Keratinocyte (primary cell): ENCODE results near the gene PHACTR2. TPM values are rescaled to one million over a fixed set of nuclear protein-coding genes. Genes with fewer than 3 reads are reported as not detected.

ENCODE experiments used
- DNase-seq: peaks from one replicate; pipeline ENCODE4 v3.0.0-alpha.2; 2011; ENCODE audit warnings: low read depth, missing footprints, low spot score
- FAIRE-seq: peaks from 2 replicates; lab custom pipeline; 2011; peaks lifted over from hg19 to GRCh38; lab: Jason Lieb, UNC
- H2AFZ ChIP-seq: 2 replicates; pipeline ENCODE4 v1.6.0; 2012; ENCODE audit warnings: low read length, control low read depth, inconsistent platforms; ENCODE audit not compliant: control insufficient read depth
- H3K27ac ChIP-seq: 2 replicates; pipeline ENCODE4 v1.5.1; 2011; ENCODE audit warnings: low read length; ENCODE audit not compliant: control insufficient read depth, insufficient read depth
- H3K27me3 ChIP-seq: 3 replicates; pipeline ENCODE4 v1.6.0; 2011; ENCODE audit warnings: low read length; ENCODE audit not compliant: control insufficient read depth, insufficient read depth; ENCODE audit errors: extremely low read depth
- H3K36me3 ChIP-seq, 2 experiments: 2 replicates in 1 of 2; 3 replicates in 1 of 2; pipeline ENCODE4 v1.5.1; 2011; ENCODE audit warnings: low read length in 2 of 2, mild to moderate bottlenecking in 1 of 2; ENCODE audit not compliant: control insufficient read depth in 2 of 2, insufficient read depth in 2 of 2; ENCODE audit errors: extremely low read depth in 1 of 2
- H3K4me1 ChIP-seq: 3 replicates; pipeline ENCODE4 v1.5.1; 2011; ENCODE audit warnings: low read length; ENCODE audit not compliant: control insufficient read depth, insufficient read depth; ENCODE audit errors: extremely low read depth
- H3K4me2 ChIP-seq: 3 replicates; pipeline ENCODE4 v1.6.0; 2011; ENCODE audit warnings: low read depth, low read length; ENCODE audit not compliant: control insufficient read depth, insufficient read depth; ENCODE audit errors: extremely low read depth
- H3K4me3 ChIP-seq, 3 experiments: fragments of 200-600 bp in 1 of 3; sonication (generic) in 1 of 3; 2 replicates in 2 of 3; 3 replicates in 1 of 3; pipeline ENCODE4 v1.5.1; 2011 to 2016; ENCODE audit warnings: low read length in 3 of 3, mild to moderate bottlenecking in 3 of 3, control low read depth in 2 of 3, inconsistent platforms in 1 of 3, low read depth in 1 of 3, mixed read lengths in 1 of 3, mixed run types in 1 of 3, moderate library complexity in 1 of 3; ENCODE audit not compliant: control insufficient read depth in 2 of 3, insufficient read depth in 2 of 3; ENCODE audit errors: extremely low read depth in 1 of 3
- H3K79me2 ChIP-seq: 2 replicates; pipeline ENCODE4 v1.6.0; 2012; ENCODE audit warnings: low read length; ENCODE audit not compliant: control insufficient read depth, insufficient read depth
- H3K9ac ChIP-seq: 3 replicates; pipeline ENCODE4 v1.6.0; 2011; ENCODE audit warnings: low read length; ENCODE audit not compliant: control insufficient read depth, insufficient read depth; ENCODE audit errors: extremely low read depth
- H3K9me1 ChIP-seq: 3 replicates; pipeline ENCODE4 v1.6.0; 2011; ENCODE audit warnings: low read length; ENCODE audit not compliant: control insufficient read depth, insufficient read depth; ENCODE audit errors: extremely low read depth
- H3K9me3 ChIP-seq: 2 replicates; pipeline ENCODE4 v1.5.1; 2012; ENCODE audit warnings: low read depth, low read length; ENCODE audit not compliant: control insufficient read depth
- H4K20me1 ChIP-seq: 3 replicates; pipeline ENCODE4 v1.6.0; 2011; ENCODE audit warnings: low read length; ENCODE audit not compliant: control insufficient read depth, insufficient read depth; ENCODE audit errors: extremely low read depth
- CTCF ChIP-seq, 3 experiments: IDR thresholded peaks in 1 of 3; conservative IDR thresholded peaks in 1 of 3; optimal IDR thresholded peaks in 1 of 3; 2 replicates in 2 of 3; 3 replicates in 1 of 3; pipeline versions ENCODE3 to v1.5.1; 2011; ENCODE audit warnings: low read length in 3 of 3, mild to moderate bottlenecking in 3 of 3, moderate library complexity in 2 of 3, control low read depth in 1 of 3, inconsistent platforms in 1 of 3; ENCODE audit not compliant: insufficient read depth in 2 of 3; ENCODE audit errors: extremely low read depth in 1 of 3
- EZH2 ChIP-seq: IDR thresholded peaks from one replicate; pipeline ENCODE4 v1.6.1; 2012; ENCODE audit warnings: inconsistent platforms, mild to moderate bottlenecking, low read length, moderate library complexity
- dilution Hi-C: fragments of 300-500 bp; cut with MboI; formaldehyde crosslinking; loops from one replicate; pipeline ENCODE4 v1.7.0; 2020; ENCODE audit warnings: low sequenced_read_pairs; ENCODE audit not compliant: extremely low pct_ligation_motif_present
- polyA plus RNA-seq, 5 experiments: library from polyadenylated mRNA; depleted of rRNA in 3 of 5; stranded (reverse) in 3 of 5; stranded (forward) in 1 of 5; unstranded in 1 of 5; fragments of >200 nt; gene quantifications; 1 replicate in 1 of 5; 2 replicates in 3 of 5; 3 replicates in 1 of 5; pipeline versions ENCODE4 v1.2.1 to v1.2.3, GENCODE V29; 2011 to 2012; ENCODE audit warnings: missing spikeins in 2 of 5, low read depth in 1 of 5, low replicate concordance in 1 of 5

PHACTR2 gene
- polyA plus RNA-seq, 1 donor (not counting 4 experiments of a cell fraction or from before 2014, with no cell fraction given), result 9.4 TPM

GRCh38 chr6:143727035-143727434, 49.3 kb downstream of the PHACTR2 start:
- Histone ChIP-seq H3K27me3 (no peaks in the 10 kb centered on the region), H3K27ac (no peak overlapping the region), H3K4me2 (no peak overlapping the region), H3K79me2 (no peaks in the 10 kb centered on the region), H3K36me3 (no peaks in the 10 kb centered on the region), H3K4me1 (no peaks in the 10 kb centered on the region), H2AFZ (no peak overlapping the region), H3K9me1 (no peaks in the 10 kb centered on the region), H3K9me3 (no peaks in the 10 kb centered on the region), H3K4me3 (no peak overlapping the region), H4K20me1 (no peaks in the 10 kb centered on the region), H3K9ac (no peak overlapping the region)
- TF ChIP-seq EZH2 (no peak), CTCF (optimal IDR thresholded peaks at IDR 0.05 in 1 of 3, IDR thresholded peaks at IDR 0.05 in 1 of 3, conservative IDR thresholded peaks at IDR 0.05 in 1 of 3; ENCODE audit: extremely low read depth in 1 of 3, insufficient read depth in 2 of 3, low read length in 3 of 3) (no peak)
- dilution Hi-C loops, result no loop called here
- DNase-seq (no peak), FAIRE-seq (no peak)

- Histone ChIP-seq H3K79me2 (no peaks in the 10 kb centered on the region), H2AFZ (no peak overlapping the region), H3K9ac (no peak overlapping the region), H3K4me3 (no peak overlapping the region), H3K9me3 (no peaks in the 10 kb centered on the region), H4K20me1 (no peaks in the 10 kb centered on the region), H3K4me1 (no peaks in the 10 kb centered on the region), H3K9me1 (no peaks in the 10 kb centered on the region), H3K27ac (no peak overlapping the region), H3K36me3 (no peaks in the 10 kb centered on the region), H3K4me2 (no peak overlapping the region), H3K27me3 (no peaks in the 10 kb centered on the region)
- dilution Hi-C loops, result no loop called here
- DNase-seq (no peak), FAIRE-seq (no peak)
- no peak for TF ChIP-seq CTCF (optimal IDR thresholded peaks at IDR 0.05 in 1 of 3, IDR thresholded peaks at IDR 0.05 in 1 of 3, conservative IDR thresholded peaks at IDR 0.05 in 1 of 3; ENCODE audit: extremely low read depth in 1 of 3, insufficient read depth in 2 of 3, low read length in 3 of 3)
Observed at GRCh38 chr6:143731789-143732188, 54.0 kb downstream of the PHACTR2 start.
